HG03521 (cell line): ENCODE results near the gene PAX3.

Source experiments
- ATAC-seq: cut with Tn5 transposase; IDR thresholded peaks from one replicate; pipeline ENCODE4 v1.9.1; 2021; ENCODE audit warnings: mild to moderate bottlenecking, moderate library complexity; ENCODE audit not compliant: unreplicated experiment

Gene PAX3

DNA sequence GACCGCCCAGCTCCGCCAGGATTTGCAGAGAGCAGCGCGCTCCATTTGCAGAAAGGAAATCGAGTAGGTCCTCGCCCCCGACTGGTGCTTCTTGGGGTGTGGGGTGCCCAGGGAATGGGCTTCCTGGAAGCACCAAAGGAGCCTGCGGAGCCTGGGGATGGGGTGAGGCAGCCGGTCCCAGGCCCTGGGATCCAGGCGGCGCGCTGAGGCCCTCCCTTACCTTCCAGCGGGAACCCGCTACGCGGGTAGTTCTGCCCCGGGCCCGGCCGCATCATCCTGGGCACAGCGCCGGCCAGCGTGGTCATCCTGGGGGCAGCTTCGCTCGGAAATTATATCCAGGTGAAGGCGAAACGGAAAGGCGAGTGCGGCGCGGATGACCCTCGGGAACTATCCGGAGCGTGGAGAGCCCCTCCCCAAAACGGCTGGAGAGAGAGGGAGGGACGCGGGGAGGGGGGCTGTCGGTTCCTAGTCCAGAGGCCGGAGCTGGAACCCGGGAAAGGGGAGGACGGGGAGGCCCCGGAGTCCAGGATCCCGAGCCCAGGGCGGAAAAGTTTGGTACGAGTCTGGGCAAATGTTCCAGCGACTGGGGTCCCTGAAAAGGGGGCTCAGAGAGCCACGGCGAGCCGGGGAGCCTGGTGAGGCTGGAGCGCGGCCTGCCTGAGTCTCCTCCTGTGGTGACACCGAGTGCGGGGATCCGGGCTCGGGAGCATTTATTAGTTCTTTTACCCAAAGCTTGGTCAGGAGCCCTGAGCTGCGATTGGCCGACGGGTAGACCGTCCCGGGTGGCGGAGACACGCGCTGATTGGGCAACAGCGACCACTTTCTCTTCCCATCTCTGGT lies at the start of gene PAX3:
TSS of gene PAX3 (minus strand) at position 688 of the 840 bp plus-strand sequence. CDS start at position 305, 383 bp downstream.
- no peak for ATAC-seq

DNA sequence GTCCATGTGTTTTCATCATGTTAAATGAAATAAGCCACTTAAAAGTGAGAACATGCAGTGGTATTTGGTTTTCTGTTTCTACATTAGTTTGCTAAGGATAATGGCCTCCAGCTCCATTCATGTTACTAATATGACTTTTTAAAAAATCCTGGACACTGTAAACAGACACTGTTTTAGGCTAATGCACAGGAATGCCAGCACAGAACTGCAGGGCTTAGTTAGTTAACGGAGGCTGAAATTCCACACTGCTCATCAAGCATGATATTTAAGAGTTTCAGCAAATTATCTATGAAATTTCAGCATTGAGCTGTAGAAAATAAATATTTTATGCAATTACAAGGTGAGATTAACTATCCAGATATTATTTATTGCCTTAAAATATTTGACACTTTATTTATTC lies 42.5 kb upstream of the PAX3 start:
- no peak for ATAC-seq

DNA sequence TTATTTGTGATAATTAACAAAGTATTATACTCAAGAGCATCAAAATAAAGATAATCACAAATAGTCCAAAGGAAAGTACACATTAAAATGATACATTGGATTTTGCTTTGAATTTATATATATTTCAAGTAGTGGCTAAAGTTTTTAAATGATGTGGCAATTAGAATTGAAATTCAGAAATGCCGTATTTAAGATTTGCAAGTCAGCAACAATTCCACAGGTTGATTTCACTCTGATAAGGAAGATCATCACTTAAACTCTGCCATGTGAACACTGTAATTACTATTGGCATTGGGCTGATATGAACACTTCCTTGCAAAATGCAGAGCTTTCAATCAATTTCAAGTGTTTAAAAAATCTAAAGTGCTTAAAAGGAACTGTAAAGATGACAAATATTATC lies 39.6 kb upstream of the PAX3 start:
- no peak for ATAC-seq

DNA sequence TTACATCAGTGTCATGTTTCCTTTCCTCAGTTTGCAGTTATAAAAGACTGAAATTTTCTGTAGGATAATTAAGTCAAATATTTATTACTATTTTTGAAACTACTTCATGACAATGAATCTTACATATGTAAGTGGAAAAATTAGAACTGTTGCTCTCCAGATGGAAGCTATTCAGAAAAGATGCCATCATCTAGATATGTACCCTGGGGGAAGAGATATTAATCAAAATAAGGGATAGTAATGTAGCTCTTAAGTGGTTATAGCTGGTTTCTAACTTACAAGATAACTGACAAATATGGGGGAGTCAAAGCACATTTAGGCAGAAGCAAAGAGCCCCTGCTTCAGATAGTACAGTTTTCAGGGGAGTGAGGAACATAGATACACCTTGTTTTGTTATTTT lies 38.1 kb upstream of the PAX3 start:
- ATAC-seq = no peak

DNA sequence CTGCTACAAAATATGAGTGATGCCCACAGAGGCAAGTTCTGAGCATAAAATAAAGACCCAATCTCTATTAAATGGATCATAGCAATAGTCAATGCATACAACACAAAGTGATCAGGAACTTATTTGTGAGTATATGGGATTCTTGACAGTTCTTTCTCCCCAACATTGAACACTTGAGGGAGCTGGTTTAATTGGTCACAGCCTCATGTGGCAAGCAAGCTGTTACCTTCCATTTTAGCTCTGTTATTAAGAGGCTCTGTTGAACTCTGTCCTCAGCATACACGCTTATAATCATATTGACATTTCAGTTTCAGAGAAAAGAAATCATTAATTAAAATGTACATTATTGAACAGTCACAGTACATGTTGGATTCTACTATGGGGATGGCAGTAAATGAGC lies 37.6 kb upstream of the PAX3 start:
- no peak for ATAC-seq

DNA sequence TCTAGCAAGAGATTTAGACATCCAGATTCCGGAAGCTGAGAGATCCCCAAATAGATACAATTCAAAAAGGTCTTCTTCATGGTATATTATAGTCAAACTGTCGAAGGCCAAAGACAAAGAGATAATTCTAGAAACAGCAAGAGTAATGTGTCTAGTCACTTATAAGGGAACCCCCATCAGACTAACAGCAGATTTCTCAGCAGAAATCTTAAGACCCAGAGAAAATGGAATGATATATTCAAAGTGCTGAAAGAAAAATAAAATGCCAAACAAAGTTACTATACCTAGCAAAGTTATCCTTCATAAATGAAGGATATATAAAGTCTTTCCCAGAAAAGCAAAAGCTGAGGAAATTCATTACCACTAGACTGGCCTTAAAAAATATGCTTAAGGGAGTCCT lies 36.1 kb upstream of the PAX3 start:
- no peak for ATAC-seq

DNA sequence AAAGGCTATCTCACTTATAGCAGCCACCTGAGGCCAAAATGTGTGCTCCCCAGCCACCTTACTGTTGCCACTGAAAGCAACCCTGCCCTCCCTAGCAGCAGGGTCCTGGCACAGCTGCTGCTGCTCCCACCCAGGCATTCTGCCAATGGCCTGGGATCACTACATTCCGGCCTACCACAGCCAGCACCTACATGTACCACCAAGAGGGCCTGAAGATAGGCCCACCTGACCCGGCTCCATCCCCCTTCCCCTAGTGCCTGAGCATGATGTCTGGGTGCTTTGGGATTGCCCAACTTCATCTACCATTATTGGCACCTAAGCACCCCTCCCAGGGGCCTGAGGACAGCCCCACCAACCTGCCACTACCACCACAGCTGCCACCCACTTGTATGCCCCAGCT lies 34.6 kb upstream of the PAX3 start:
- ATAC-seq = no peak

DNA sequence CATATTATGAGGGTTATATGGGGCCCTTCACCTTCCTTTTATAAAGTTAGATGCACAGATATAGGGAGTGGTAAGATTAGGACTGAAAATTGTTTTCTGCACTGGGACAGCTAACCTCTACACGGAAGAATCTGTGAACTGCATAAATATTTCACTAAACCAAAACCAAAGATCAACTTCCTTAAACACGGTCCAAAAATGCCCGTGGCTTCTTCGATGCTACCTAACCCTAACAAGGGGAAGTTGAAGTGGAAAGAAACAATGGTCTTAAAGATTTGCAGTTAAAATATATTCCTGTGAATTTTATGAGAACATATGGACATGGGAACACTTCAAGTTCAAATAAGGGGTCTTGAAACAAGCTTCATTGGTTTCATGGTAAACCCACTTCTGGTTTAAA lies 33.3 kb upstream of the PAX3 start:
- ATAC-seq = no peak

DNA sequence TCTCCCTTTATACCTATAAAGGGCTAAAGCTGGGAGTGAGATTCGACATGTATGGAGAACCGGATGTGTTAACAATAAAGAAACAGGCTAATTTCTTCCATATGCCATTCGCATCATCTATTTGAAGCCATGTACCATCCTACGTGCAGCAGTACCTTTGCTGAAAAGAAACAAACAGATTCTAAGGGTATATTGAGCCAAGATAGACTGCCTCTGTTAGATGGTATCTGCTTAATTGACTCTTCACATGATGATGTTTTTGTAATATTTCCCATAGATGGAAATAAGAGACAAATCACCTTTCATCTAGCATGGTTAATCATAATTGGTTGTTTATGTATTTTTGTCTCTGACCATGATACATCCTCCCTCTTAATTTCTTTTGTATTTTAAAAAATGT lies 32.1 kb upstream of the PAX3 start:
- no peak for ATAC-seq

DNA sequence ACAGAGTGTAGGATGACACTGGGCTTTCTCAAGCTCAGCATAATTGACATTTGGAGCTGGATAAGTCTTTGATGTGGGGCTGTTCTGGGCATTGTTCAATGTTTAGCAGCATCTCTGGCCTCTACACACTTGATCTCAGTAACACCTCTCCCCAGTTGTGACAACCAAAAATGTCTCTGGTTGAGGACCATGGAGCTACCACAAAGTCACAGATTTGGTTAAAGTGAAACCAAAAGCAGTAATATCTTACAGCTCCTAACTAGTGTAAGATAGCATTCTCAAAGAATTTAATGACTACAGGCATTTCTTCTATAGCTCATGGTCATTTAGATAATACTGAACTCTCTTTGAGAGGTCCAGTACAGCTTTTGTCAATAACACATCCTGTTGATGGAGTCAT lies 23.4 kb upstream of the PAX3 start:
- ATAC-seq = no peak

DNA sequence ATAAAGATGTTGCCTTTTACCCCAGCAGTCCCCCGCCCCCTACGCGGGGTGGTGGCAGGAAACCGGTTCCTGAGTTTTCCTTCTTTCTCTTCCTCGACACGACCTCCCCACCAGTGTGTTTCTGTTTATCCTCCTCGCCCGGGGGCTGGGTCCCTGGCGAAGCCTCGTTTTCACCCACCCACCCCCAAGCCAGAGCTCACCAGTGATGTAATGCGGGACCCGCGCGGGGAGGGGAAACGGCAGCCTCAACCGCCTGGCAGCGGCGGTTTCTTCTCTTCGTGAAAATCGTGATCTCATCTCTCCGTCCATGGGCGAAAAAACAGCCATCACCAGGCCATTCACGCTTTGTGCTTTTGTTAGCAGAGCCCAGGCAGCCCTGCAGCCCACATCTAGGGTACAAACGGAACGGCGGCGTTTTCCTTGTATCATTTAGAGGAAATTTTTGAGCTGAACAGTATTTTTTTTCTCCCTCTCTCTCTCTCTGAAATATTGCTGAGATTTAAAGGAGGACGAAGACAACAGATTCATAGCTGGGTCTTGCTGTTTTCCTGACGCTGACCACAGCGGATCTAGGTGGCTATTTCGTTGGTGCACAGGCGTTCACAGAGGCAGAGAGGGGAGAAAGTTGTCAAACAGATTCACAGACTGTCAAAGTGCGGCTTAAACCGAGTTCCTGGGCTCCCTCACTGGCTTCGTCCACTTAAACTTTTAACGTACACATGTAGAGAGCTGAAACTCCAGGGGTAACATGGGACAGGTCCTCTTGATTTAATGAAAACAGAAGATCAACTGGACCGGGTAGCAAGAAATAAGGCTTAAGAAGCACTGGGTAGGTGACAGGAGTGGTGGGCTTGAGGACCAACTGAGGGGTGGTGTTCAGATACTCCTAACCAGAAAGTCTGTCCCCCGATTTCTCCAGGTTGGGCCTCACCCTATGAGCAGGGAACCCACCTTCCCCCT lies 21.9 kb upstream of the PAX3 start:
- ATAC-seq = no peak

DNA sequence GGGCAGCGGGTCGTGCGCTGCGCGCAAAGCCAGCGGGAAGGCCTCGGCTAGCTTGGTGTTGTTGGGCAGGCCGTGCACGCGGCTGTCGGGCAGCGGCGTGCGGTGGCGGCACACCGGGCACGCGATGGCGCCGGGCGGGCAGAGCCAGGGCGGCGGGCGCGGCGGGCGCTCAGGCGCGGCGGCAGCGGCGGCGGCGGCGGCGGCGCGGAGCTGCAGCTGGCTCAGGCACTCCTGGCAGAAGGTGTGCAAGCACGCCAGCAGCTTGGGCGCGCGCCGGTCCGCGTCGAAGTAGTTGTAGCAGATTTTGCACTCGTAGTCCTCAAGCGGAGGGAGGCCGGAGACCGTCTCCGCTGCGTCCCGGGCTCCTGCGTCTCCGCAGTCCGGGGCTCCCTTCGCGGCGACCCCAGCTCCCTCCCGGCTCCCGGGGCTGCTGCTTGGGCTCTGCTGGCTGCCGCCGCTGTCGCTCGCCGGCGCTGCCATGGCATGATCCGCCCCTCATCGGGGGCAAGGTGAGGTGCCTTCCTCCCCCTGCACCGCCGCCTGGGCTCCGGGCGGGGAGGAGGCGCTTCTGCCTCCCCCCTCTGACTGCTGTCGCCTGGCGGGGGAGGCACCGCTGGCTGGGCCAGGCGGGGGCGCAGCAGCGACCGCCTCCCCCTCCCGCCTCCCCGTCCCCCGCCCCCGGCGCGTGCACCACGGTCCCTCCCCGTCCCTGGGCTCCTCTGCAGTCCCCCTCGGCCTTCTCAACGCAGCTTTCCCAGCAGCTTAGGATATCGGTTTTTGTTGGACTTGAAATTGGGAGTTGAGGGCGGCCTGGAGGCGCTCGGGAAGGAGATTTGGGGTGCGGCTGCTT lies 21.0 kb upstream of the PAX3 start:
- peak; percentile 36 for ATAC-seq

DNA sequence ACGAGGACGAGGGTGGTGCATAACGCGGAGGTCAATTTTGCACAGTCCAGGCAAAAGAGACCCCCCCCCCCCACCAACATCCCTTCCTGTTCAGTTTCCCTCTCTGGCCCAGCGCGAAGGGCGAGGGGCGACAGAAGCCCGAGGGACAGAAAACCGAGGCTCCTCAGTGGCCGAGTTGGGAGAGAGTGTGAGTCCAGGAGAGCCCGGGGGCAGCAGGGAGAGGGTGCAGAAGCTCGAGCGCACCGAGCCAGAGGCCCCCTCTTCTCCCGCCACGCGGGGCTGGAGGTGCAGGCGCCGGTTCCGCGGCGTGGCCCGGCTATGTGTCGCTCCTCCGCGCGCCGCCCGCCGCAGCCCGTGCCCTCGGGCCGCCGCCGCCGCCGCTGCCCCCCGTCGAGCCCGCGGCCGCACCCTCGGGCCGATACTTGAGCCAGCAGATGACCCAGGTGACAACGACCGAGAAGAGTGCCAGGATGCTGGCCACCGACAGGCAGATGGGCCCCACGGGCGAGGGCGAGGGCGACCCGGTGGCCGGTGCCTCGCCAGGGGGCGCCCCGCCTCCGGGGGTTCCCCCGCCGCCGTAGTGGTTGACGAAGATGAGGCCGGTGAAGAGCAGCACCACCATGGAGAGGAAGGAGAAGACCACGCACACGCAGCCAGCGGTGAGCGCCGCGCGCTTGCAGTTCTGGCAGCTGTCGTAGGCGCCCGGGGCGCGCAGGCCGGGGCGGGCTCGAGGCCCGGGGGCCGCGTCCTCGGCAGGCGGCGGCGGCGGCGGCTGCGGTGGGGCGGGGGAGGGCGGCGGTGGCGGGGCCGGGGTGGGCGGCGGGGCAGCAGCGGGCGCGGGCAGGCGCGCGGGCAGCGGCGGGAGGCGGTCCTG lies 20.2 kb upstream of the PAX3 start:
- peak; percentile 50 for ATAC-seq

DNA sequence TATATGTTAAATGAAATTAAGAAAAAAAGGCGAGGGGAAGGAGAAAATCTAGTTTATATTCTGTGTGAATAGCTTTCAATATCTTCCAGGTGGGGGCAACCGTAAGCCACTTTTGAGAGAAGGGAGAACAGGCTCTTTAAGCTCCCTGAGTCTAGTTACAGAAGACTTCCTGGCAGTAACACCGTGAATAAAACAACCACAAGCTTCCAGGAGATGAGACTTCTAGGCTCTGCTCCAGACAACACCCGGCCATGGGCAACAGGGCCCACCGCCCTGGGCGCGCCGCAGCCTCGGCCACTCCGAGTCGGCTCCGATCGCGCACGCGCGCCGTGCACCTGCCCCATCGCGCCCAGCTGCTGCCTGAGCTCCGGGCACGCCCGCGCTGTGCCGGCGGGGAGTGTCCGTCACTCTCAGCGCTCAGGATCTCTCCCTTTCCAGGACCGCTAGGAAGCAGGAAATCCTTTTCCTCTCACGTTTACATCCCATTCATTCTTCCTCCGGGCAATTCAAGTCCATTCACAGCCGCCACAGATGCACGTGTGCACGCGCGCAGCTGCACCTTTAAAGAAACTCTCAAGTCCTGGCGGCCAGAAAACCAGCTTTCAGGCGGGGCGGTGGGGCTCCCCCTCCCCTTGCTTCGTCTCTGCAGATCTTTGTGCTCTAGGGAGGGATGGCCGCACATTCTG lies 19.4 kb upstream of the PAX3 start:
- ATAC-seq = peak; percentile 43

DNA sequence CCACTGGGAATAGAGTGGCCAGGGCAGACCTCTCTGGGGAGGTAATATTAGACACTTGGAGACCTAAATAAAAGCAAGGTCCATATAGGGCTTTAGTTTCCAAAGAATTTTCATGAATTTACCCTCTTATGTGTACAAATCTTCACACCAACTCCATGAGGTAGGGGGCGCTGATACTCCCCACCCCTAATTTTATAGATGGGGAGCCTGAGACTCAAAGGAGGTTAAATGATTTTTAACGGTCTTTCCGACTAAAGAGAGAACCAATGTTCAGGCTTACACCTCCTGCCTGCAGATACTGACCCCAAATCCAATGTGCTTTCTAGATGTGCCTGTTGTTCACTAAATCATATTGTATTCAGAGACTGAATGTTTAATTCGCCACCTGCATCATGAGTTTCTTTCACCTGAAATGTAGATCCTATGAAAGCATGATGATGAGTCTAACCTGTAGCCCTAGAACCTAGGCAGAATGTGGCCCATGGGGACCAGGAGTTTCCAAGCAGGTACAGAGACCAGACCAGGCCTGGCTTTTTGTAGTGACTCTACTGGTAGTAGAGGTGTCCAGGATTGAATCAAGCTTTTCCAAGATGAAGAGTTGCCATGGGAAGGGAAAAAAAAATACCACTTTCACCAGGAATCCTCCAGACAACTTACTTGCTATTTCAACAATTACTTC lies 16.8 kb upstream of the PAX3 start:
- ATAC-seq = no peak

DNA sequence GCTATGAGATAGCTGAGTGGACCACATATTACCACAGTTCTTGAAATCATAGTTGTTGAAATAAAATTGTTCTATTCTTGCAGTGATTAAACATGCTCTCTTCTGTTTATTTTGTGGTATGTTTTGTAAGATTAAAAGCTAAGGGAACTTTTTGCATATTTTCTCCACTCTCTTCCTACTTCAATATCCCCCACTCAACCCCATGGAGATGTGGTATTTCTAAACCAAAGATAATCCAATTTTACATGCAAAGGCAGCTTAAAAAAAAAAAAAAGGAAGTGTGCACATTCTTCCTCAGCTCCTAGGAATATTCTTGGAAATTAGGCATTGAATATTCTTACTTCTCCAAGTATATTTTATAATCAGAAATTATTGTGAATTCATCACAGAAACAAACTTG lies 15.0 kb upstream of the PAX3 start:
- no peak for ATAC-seq

DNA sequence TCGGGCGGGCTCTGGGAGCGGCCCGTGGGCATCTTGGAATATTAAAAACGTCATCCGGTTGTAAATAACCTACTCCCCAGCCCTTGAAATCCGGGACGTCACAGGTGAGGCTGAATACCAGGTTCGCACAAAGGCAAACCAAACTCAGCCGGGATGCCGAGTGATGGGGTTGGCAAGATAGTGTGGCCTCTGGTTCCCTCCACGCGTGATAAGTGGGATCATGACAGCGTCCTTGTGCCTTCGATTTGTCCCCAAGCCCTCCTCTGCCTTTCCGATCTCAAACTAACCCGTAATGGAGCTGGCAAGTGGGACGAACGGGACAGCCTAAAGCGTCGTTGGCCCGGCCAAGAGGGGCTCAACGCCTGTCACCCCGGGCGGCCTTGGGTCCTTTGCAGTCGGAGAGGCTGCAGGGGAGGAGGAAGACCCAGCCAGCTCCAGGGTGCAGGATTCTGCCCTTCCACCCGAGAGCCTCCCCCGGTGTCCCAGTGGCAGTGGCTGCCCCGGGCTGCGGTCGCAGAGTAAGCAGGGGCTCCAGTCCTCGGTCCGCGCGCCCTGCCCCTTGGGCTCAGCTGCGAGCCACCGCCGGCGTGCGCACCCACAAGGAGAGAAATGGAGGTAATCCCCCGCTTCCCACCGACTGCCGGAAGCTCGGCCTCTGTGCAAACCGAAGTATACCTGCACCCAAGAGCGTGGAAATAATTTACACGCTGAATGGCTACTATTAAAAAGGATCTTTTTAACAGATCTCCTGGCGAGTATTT lies 13.4 kb upstream of the PAX3 start:
- ATAC-seq = no peak

DNA sequence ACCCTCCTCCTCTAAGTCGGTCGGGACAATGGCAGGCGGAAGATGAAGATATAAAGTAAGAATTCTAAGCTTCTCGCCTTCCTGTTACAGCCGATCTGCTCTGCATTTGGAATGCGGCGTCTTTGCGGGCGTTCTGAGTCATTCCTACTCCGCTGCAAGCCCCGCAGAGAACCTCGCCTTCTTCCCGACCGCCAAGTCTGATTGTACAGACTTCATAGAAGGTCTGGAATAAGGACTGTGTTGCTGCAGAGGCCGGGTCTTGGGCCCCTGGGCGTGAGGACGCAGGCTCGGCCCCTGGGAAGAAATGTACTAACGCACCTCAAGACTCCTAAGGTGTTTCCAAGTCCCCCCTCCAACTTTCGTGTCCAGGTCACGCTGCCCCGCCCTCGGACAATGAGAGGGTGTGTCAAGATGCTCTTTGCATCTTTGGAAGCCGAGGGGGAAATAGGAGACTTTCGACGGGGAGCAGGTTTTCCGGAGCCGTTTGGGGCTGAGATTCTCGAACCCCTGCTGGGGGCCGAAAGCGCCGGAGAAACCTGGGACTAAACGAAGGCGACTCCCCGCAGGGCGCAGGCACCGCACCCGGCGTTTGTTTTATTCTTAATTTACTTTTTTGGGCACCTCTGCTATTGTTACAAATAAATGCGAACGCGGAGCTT lies 12.7 kb upstream of the PAX3 start:
- no peak for ATAC-seq
